Endothelial cell (in vitro differentiated cells): ENCODE measurements around the gene PRSS56. TPM values are rescaled to one million over a fixed set of nuclear protein-coding genes. Genes with fewer than 3 reads are reported as not detected.

Experiments used
- DNase-seq: peaks from one replicate; pipeline ENCODE4 v3.0.0; 2021; ENCODE audit warnings: low spot score
- H3K27ac Mint-ChIP-seq: one replicate; pipeline ENCODE4 v1.8.0; 2021; ENCODE audit warnings: mixed read lengths, inconsistent platforms; ENCODE audit not compliant: unreplicated experiment
- H3K27me3 Mint-ChIP-seq: one replicate; pipeline ENCODE4 v1.8.0; 2021; ENCODE audit warnings: mild to moderate bottlenecking, moderate library complexity, mixed read lengths, inconsistent platforms; ENCODE audit not compliant: unreplicated experiment
- H3K36me3 Mint-ChIP-seq: one replicate; pipeline ENCODE4 v1.8.0; 2021; ENCODE audit warnings: mild to moderate bottlenecking, low read depth, mixed read lengths, inconsistent platforms; ENCODE audit not compliant: unreplicated experiment
- H3K4me1 Mint-ChIP-seq: one replicate; pipeline ENCODE4 v1.8.0; 2021; ENCODE audit warnings: mild to moderate bottlenecking, mixed read lengths, inconsistent platforms; ENCODE audit not compliant: unreplicated experiment
- H3K4me3 Mint-ChIP-seq: one replicate; pipeline ENCODE4 v1.8.0; 2021; ENCODE audit warnings: mild to moderate bottlenecking, mixed read lengths, inconsistent platforms; ENCODE audit not compliant: unreplicated experiment
- H3K9me3 Mint-ChIP-seq: one replicate; pipeline ENCODE4 v1.8.0; 2021; ENCODE audit warnings: mixed read lengths, inconsistent platforms; ENCODE audit not compliant: unreplicated experiment
- total RNA-seq: library from RNA; stranded (reverse); fragmentation: NEBNext Ultra II Directional; extraction: Animal tissue kit (Norgen Biotek cat#: 25700); gene quantifications from one replicate; pipeline ENCODE4 v1.2.1, GENCODE V29; 2021; ENCODE audit not compliant: unreplicated experiment
- TF ChIP-seq, protein P1 (sequence below): fragments of 200-600 bp; sonication (generic); IDR thresholded peaks from one replicate; pipeline ENCODE4 v1.5.0; 2021; ENCODE audit warnings: antibody characterized with exemption; ENCODE audit not compliant: unreplicated experiment

Gene PRSS56
- total RNA-seq, 1 donor from 2014 or later, result not detected

DNA sequence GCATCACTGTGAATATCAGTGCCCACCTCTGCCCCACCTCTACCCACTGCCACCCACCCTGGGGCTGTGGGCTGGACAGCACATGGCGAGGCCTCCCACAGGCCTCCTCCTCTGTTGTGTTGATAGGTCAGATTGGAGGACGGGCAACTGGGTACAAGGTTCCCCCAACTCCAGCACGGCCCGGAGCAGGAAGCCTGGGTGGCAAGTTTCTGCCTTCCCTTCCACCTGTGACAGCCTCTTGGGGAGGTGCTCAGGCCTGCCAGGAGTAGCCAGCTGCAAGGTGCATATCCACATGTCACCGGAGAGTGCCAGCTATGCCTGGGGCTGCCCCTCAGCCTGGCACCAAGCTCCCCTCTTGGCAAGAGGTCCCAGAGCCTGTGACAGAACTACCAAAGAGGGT lies 25.6 kb upstream of the PRSS56 start:
- TF ChIP-seq, protein P1, sequence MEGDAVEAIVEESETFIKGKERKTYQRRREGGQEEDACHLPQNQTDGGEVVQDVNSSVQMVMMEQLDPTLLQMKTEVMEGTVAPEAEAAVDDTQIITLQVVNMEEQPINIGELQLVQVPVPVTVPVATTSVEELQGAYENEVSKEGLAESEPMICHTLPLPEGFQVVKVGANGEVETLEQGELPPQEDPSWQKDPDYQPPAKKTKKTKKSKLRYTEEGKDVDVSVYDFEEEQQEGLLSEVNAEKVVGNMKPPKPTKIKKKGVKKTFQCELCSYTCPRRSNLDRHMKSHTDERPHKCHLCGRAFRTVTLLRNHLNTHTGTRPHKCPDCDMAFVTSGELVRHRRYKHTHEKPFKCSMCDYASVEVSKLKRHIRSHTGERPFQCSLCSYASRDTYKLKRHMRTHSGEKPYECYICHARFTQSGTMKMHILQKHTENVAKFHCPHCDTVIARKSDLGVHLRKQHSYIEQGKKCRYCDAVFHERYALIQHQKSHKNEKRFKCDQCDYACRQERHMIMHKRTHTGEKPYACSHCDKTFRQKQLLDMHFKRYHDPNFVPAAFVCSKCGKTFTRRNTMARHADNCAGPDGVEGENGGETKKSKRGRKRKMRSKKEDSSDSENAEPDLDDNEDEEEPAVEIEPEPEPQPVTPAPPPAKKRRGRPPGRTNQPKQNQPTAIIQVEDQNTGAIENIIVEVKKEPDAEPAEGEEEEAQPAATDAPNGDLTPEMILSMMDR, result no peak
- no peaks in the 10 kb centered on the region for H3K9me3 Mint-ChIP-seq
- no peaks in the 10 kb centered on the region for H3K36me3 Mint-ChIP-seq
- H3K27ac Mint-ChIP-seq, result no peak overlapping the region
- peaks cover 7% of the 10 kb centered on the region for H3K27me3 Mint-ChIP-seq
- H3K4me1 Mint-ChIP-seq, result no peaks in the 10 kb centered on the region
- H3K4me3 Mint-ChIP-seq, result no peak overlapping the region
- no peak for DNase-seq

DNA sequence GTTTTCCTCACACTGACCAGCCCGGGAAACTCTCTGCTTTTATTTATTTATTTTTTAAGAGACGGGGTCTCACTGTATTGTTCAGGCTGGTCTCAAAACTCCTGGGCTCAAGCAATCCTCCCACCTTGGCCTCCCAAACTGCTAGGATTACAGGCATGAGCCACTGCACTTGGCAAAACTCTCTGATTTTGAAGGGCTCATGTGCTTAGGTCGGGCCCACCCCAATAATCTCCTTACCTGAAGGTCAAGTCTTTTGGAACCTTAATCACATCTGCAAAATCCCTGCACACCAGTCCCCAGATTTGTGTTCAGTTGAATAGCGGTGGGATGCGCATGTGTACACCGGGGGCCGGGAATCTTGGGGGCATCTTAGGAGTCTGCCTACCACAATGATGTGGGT lies 24.9 kb upstream of the PRSS56 start:
- Mint-ChIP-seq H3K4me1 (no peaks in the 10 kb centered on the region), H3K27ac (no peak overlapping the region), H3K36me3 (no peaks in the 10 kb centered on the region), H3K27me3 (peaks cover 8% of the 10 kb centered on the region), H3K9me3 (no peaks in the 10 kb centered on the region), H3K4me3 (no peak overlapping the region)
- TF ChIP-seq, protein P1, result no peak
- no peak for DNase-seq

DNA sequence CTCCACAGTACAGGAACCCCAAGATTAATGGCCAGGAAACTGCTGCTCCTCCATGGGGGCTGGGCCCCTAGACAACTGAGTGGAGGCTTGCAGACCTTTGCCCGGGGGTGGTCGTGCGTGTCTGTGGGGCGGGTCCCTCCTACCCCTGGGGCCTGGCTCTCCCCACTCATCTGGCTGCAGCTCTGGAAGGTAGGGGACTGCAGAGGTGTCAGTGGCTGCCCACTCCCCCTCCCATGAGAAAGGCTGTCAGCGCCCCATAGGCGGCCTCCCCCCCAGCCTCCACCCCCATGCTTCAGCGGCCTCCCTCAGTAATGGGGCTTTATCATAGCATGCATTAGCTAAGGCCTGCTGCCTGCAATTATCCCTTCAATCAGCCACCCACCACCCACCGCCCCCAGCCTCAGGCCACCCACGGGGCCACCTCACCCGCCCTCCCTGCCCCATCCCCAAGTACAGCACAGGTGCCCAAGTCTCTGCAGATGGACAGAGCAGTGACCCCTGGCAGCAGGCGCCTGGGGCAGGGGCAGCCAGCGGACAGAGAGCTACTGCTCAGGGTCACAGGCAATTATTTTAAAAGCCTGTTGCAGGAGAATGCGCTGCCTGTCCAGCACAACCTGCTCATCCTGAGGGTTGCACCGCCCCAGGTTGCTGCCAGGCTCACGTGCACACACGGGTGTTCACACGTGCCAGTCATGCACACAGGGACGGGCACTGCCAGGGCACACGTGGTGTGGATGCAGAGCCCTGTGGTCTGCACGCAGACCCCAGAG lies 23.5 kb upstream of the PRSS56 start:
- no peak for DNase-seq
- Mint-ChIP-seq H3K27ac (no peak overlapping the region), H3K4me1 (no peaks in the 10 kb centered on the region), H3K27me3 (peaks cover 10% of the 10 kb centered on the region), H3K9me3 (no peaks in the 10 kb centered on the region), H3K36me3 (no peaks in the 10 kb centered on the region), H3K4me3 (no peak overlapping the region)
- TF ChIP-seq, protein P1, result no peak

DNA sequence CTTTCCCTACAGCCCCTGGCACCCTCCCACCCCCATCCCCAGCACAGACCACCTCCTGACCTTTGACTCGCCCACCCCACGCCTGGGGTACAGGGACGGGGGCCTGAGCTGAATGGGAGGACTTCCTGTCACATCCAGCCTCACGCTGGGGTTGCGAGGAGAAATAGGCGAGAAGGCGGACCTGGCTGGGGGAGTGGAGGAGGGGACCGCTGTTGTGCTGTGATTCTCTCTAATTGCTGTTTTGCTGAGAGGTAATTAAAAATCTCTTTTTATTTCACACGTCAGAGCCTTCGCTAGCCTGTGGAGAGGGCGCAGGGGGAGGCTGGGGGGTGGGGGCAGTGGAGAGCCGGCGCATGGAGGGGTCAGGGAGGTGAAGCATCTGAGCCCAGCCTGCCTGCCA lies 22.8 kb upstream of the PRSS56 start:
- H3K9me3 Mint-ChIP-seq, result no peaks in the 10 kb centered on the region
- DNase-seq, result no peak
- no peak overlapping the region for H3K27ac Mint-ChIP-seq
- no peaks in the 10 kb centered on the region for H3K36me3 Mint-ChIP-seq
- TF ChIP-seq, protein P1, result no peak
- no peaks in the 10 kb centered on the region for H3K4me1 Mint-ChIP-seq
- H3K4me3 Mint-ChIP-seq, result no peak overlapping the region
- peaks cover 8% of the 10 kb centered on the region for H3K27me3 Mint-ChIP-seq

DNA sequence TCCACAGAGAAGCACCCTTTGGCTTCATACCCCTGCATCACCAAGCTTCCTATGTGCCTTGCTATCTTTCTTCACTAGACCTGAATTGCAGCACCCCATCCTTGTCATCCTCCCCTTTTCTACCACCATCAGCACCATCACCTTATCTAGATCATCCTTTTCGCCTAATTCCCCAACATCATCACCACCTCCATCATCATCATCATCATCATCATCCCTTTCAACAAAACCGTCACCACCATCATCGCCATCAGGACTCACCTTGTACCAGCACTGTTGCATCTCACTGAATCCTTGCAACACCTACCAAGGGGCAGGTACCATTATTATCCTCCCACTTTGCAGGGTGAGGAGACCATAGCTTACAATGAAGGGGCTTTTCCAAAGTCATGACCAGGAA lies 21.7 kb upstream of the PRSS56 start:
- Mint-ChIP-seq H3K4me1 (no peaks in the 10 kb centered on the region), H3K27me3 (peaks cover 8% of the 10 kb centered on the region), H3K36me3 (no peaks in the 10 kb centered on the region), H3K4me3 (no peak overlapping the region), H3K27ac (no peak overlapping the region), H3K9me3 (no peaks in the 10 kb centered on the region)
- no peak for DNase-seq
- TF ChIP-seq, protein P1, result no peak
